ENCODE results near the gene MS4A13.

MS4A13 gene

GRCh38 chr11:60477035-60477445 is 38.2 kb upstream of the MS4A13 start:
- Histone ChIP-seq H3K4me2 (ENCODE audit: low read length) (peak overlapping the region; percentile 59), H3K79me2 (ENCODE audit: insufficient read depth, low read length) (no peaks in the 10 kb centered on the region), H3K27ac (ENCODE audit: low read depth, low read length, poor library complexity, severe bottlenecking) (peak overlapping the region; percentile 75), H3K9me3 (ENCODE audit: low read length) (no peaks in the 10 kb centered on the region), H2AFZ (ENCODE audit: low read length) (peak overlapping the region; percentile 26; the same call in 1 of the 2 replicates), H3K4me3 (ENCODE audit: low read depth, low read length, poor library complexity, severe bottlenecking) (peak overlapping the region; percentile 32), H3K27me3 (ENCODE audit: insufficient read depth, low read length) (no peaks in the 10 kb centered on the region), H3K9me2 (ENCODE audit: low read depth, low read length) (no peaks in the 10 kb centered on the region), H4K20me1 (ENCODE audit: insufficient read depth, low read length) (no peaks in the 10 kb centered on the region), H3K36me3 (ENCODE audit: insufficient read depth, low read length) (no peaks in the 10 kb centered on the region), H3K9ac (ENCODE audit: low read length) (no peak overlapping the region), H3F3A (ENCODE audit: insufficient read depth, low read length) (no peaks in the 10 kb centered on the region; the same call in 1 of the 2 replicates), H3K4me1 (ENCODE audit: insufficient read depth, low read length, severe bottlenecking) (peaks cover 52% of the 10 kb centered on the region)
- TF ChIP-seq EZH2 (IDR thresholded peaks at IDR 0.05; ENCODE audit: borderline replicate concordance, low read length) (no peak), CTCF (IDR thresholded peaks at IDR 0.05; ENCODE audit: low read length) (no peak)

- Histone ChIP-seq H3K4me3 (ENCODE audit: low read depth, low read length, poor library complexity, severe bottlenecking) (no peak overlapping the region), H3K9ac (ENCODE audit: low read length) (no peak overlapping the region), H3K27ac (ENCODE audit: low read depth, low read length, poor library complexity, severe bottlenecking) (peak overlapping the region; percentile 41), H3K4me1 (ENCODE audit: insufficient read depth, low read length, severe bottlenecking) (peaks cover 70% of the 10 kb centered on the region), H3K9me2 (ENCODE audit: low read depth, low read length) (no peaks in the 10 kb centered on the region), H3K4me2 (ENCODE audit: low read length) (peak overlapping the region; percentile 29), H3F3A (ENCODE audit: insufficient read depth, low read length) (no peaks in the 10 kb centered on the region), H2AFZ (ENCODE audit: low read length) (peak overlapping the region; percentile 97), H3K79me2 (ENCODE audit: insufficient read depth, low read length) (no peaks in the 10 kb centered on the region), H3K9me3 (ENCODE audit: low read length) (no peaks in the 10 kb centered on the region), H4K20me1 (ENCODE audit: insufficient read depth, low read length) (no peaks in the 10 kb centered on the region), H3K27me3 (ENCODE audit: insufficient read depth, low read length) (no peaks in the 10 kb centered on the region), H3K36me3 (ENCODE audit: insufficient read depth, low read length) (no peaks in the 10 kb centered on the region)
- TF ChIP-seq EZH2 (IDR thresholded peaks at IDR 0.05; ENCODE audit: borderline replicate concordance, low read length) (no peak), CTCF (IDR thresholded peaks at IDR 0.05; ENCODE audit: low read length) (no peak; the same call in 1 of the 2 replicates)
Observed at GRCh38 chr11:60482361-60482760, 32.8 kb upstream of the MS4A13 start.

GRCh38 chr11:60485987-60486386 is 29.2 kb upstream of the MS4A13 start:
- Histone ChIP-seq H3K9me3 (ENCODE audit: low read length) (no peaks in the 10 kb centered on the region), H3K36me3 (ENCODE audit: insufficient read depth, low read length) (no peaks in the 10 kb centered on the region), H4K20me1 (ENCODE audit: insufficient read depth, low read length) (no peaks in the 10 kb centered on the region), H3K4me3 (ENCODE audit: low read depth, low read length, poor library complexity, severe bottlenecking) (no peak overlapping the region), H2AFZ (ENCODE audit: low read length) (peak overlapping the region; percentile 12), H3K4me2 (ENCODE audit: low read length) (peak overlapping the region; percentile 10; the same call in 1 of the 2 replicates), H3K79me2 (ENCODE audit: insufficient read depth, low read length) (no peaks in the 10 kb centered on the region), H3K27me3 (ENCODE audit: insufficient read depth, low read length) (no peaks in the 10 kb centered on the region), H3K9ac (ENCODE audit: low read length) (no peak overlapping the region), H3K4me1 (ENCODE audit: insufficient read depth, low read length, severe bottlenecking) (peaks cover 41% of the 10 kb centered on the region), H3K27ac (ENCODE audit: low read depth, low read length, poor library complexity, severe bottlenecking) (peak overlapping the region; percentile 8), H3K9me2 (ENCODE audit: low read depth, low read length) (no peaks in the 10 kb centered on the region), H3F3A (ENCODE audit: insufficient read depth, low read length) (no peaks in the 10 kb centered on the region)
- TF ChIP-seq EZH2 (IDR thresholded peaks at IDR 0.05; ENCODE audit: borderline replicate concordance, low read length) (no peak), CTCF (IDR thresholded peaks at IDR 0.05; ENCODE audit: low read length) (peak; percentile 99)
